C1 segment of cervical spinal cord (tissue), 14 donors: ENCODE results near the gene MVD.
"Not testable (repeated sequence)": the region's sequence is repeated elsewhere in the genome, so short reads cannot be mapped to it uniquely, and the experiment has no call there.

Experiments
- DNase-seq, 14 donors: peaks; one replicate each; lab custom pipeline; 2025; lab: John Stamatoyannopoulos, UW

The MVD gene

DNA sequence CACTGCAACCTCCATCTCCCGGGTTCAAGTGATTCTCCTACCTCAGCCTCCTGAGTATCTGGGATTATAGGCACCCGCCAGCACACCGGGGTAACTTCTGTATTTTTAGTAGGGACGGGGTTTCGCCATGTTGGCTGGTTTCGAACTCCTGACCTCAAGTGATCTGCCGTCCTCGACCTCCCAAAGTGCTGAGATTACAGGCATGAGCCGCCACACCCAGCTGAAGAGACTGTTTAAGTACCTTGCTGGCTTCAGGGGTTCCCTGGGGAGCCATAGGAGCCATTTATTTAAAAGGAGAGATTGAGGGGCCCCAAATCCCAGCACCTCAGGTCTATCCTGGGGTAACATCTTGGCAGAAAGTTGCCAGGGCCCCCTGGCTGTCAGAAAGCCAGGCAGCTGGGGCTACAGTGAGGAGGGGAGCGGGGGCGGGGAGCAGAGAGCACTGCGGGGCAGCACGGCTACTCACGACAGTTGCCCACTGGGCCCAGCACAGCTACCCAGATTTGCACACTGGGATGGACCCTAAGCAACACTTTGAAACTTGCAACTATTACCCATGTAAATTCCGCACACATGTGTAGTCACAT, 21.8 kb upstream of the MVD start:
- no peak for DNase-seq

DNA sequence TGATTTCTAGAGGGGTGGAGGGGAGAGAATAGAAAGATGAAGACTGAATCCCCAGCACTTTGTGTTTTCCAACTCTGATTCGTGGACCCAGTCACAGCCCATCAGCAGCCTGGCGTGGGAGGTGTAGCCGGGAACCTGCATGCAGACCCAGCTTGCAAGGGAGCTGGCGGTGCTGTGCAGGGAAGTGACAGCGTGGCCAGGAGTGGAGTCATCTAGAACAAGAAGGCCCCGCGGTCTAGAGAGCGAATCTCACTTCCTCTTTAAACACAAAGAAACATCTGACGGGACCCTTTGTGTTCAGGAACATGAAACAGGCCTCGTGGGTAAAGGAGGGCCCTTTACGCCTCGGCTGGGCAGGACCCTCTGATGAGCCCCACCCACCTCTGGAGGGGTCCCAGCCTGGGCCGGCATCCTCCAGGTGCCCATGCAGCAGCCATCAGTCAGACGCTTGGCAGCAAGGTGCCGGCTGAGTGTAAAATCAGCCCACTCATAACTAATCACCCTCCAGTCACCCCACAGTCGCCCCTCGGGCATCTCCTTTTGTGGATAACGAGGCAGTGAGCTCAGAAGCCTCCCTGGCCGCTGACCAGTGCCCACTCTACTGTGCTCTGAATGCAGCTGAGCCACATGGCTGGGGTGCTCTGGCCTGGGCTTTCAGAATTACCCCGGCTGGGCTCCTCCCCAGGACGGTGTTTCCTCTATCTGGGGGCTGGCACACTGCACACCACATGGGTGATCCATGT, 19.0 kb upstream of the MVD start:
- peak in 7 of 14 donors; percentile 12 to 57 (median 36) for DNase-seq

DNA sequence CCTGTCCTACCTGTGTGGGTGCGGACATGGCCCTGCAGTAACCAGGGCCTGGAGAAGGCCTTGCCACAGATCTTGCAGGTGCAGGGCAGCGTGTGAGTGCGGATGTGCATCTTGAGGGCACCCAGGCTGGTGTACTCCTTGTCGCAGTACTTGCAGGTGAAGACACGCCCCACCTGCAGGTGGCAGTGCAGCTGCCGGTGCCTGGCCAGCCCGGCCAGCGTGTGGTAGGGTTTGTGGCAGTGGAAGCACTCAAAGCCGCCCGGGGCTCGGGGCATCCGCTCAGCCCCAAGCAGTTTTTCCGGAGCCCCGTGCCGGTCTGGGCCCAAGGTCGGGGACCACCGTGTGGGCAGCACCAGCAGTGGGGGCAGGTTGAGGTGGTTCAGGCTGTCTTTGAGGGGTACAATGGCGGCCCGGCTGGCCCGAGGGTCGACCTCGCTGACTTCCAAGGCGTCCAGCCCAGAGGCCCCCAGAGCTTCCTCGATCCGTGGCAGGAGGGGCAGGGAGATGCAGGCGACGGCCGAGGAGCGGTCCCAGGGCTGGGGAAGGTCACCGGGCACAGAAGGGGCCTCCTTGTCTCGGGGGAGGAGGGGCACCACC, 18.3 kb upstream of the MVD start:
- peak in 1 of 14 donors; percentile 24 for DNase-seq

DNA sequence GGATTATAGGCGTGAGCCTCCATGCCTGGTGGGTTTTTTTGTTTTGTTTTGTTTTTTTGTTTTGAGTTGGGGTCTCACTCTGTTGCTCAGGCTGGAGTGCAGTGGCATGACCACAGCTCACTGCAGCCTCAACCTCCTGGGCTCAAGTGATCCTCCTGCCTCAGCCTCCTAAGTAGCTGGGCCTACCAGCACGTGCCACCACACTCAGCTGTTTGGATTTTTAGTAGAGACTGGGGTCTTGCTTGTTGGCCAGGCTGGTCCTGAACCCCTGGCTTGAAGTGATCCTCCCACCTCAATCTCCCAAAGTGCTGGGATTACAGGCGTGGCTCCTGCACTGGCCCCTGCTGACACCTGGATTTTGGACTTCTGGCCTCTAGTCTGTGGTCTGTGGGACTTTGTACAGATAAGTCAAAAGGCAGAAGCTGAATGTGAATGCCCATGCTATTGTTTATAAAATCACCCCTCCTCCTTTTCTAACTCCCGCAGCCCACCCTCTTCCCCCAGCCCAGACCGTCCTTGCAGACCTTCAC, 17.7 kb upstream of the MVD start:
- no peak for DNase-seq

DNA sequence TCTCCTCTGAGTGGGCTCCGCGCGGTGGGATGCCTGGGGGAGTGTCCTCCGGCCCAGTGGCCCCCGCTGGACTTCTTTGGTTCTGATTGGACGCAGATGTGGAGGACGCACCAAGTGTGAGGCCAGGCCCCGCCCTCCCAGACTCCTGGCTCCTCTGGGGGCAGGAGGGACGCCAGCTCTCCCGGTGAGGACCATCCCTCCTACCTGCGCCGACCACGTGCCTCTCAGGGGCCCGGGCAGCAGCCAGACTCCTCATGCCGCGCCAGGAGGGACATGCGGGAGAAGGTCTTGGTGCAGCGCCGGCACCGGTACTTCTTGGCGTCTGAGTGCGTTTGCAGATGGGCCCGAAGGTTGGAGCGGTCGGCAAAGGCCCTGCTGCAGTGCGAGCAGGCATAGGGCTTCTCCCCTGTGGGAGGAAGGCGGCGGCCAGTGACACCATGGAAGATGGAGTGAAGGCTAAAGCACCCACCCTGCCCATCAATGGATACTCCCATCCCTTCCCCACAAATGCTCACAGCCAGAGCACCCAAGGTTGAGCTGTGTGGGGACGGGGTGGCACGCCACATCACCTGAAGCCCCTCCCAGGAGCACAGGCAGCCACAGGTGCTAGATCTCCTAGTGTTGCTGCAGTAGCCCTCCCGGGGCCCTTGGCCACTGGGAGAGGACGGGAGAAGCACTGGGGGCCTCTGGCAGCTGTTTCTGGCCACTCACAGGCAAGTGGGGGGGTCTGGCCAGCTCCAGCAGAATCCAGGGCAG, 15.5 kb upstream of the MVD start:
- DNase-seq = peak in 2 of 14 donors; percentile 23 to 45

DNA sequence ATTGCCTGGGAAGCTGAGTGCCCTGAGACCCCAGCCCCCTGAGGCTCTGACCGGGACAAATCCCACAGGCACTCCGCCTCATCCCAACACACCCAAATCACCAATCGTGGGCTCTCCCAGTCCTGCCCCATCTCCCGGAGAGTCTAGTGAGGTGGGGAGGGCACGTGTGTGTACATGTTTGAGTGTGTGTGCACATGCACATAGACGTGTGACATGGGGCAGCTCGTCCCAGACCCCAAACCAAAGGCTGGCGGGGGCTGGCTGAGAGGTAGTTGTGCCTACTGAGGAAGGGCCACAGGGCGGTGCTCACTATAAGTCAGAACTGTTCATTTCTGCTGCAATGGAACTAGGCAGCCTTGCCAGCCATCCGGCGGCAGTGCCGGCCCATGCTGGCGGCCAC, 14.8 kb upstream of the MVD start:
- DNase-seq = peak in 1 of 14 donors; percentile 45

DNA sequence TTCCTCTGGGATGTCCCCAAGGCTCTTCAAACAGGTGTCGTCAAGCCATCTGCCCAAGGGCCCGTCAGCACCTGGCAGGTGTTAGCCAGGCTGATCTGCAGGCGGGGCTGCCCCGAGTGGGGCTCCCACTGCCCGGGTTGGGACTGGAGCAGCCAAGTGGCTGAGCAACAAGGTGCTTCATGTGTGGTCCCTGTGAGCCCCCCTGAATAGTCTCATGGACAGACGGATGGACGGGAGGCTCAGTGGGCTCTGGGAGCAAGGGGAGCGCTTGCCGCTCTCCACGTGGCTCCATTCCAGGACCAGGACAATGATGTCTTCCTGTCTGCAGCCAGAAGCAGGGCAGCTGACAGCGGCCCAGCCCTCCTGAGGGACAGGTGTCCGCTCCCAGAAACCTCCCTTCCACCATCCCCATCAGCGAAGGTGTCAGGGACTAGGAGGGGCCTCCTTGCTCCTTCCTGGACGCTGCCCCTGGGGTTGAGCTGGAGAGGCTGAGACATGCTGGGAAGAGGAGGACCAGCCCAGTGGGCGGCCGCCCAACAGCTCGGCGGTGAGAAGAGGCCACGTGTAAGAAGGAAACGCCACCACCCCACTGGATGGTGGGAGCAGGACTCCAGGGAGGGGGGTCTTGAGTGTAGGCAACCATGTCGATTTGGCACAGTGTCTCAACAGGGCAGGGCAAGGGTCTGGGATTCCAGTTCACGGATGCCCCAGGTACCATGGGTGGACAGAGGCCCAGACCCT, 13.8 kb upstream of the MVD start:
- DNase-seq = peak in 1 of 14 donors; percentile 26

DNA sequence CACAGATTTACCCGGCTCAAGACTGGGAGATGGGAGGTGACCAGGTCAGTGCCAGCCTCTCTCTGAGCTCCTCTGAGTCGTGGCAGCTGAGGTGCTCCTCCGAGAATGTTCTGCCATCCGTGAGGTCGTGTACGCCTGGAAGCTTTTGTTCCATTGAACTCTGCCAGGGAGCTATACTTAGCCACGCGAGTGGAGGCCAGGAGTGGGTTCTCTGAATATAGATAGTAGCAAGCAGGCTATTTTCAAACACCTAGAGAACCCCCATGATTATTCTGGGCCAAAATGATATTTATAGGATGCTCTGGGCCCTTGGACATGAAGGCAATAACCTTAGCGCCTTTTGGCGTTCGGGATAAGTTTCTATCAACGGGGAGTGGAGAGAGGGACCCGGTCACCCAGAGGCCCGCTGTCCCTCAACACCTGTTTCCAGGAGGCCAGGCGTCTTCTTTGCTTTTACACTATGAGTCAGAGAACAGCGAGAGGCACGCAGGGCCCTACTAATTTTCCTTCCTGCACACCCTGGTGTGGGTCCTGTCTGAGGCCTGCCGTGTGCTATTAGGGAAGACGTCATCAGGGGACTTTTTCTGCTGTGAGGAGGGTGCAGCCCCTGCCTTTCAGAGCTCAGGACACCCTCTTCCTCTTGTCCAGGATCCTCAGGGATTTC, 11.0 kb upstream of the MVD start:
- DNase-seq = no peak

DNA sequence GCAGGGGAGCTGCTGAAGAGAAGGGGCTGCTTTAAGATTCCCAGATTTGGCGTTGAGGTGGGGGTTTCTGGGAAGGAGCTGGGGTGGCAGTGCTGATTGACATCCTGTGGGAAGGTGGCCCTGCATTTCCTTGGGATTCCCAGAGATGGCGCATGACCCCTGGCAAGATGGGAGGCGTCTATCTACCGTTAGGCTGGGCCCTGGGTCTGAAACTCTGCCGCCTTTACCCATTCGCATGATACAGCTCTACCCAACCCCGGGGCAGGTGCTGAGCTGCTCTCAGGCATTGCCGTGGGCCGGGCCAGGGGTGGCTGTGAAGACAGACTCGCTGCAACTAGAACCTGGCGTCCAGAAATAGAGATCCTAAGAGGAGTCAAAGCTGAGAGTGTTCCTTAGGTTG, 9.9 kb upstream of the MVD start:
- no peak for DNase-seq

DNA sequence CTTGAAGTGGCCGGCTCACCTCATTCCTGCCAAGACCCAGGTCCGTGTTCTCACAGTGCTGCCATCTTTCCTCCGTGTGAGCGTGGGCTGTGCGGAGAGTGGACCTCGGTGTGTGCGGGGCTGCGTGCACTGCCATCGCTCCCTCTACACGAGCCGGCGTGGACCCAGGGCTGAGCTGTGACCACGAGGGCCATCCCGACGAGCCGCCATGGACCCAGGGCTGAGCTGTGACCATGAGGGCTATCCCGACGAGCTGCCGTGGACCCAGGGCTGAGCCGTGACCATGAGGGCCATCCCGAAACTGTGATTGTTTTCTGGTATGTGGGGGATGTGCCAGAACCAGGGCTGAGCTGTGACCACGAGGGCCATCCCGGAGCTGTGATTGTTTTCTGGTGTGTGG, 8.9 kb upstream of the MVD start:
- DNase-seq = no peak

DNA sequence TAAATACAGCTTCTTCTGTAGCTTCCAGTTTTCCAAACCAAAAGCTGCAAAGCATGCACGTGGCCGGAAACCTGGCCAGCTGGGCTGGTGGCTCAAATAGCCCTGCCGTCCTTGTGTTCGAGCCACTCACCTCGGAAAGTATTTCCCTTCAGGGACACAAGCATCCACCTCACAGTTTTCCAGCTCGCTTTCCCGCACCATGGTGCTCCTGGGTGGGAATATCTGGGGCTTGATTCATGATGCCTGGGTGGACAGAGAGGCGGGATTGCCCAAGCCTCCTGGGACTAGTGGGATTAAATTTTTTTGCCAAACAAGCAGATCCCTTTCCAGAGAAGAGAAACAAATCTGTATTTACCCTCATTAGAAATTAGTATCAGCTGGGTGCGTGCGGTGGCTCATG, 7.1 kb upstream of the MVD start:
- no peak for DNase-seq

DNA sequence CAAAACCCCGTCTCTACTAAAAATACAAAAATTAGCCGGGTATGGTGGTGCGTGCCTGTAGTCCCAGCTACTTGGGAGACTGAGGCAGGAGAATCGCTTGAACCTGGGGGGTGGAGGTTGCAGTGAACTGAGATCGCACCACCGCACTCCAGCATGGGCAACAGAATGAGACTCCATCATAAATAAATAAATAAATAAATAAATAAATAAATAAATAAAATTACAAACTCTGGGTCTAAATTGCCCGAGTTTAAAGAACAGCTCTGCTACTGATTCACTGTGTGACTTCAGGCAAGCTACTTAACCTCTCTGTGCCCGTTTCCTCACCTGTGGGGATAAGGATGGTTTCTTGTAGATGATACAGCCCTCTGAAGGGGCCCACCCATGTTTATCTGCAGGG, 6.6 kb upstream of the MVD start:
- not testable (repeated sequence) for DNase-seq

DNA sequence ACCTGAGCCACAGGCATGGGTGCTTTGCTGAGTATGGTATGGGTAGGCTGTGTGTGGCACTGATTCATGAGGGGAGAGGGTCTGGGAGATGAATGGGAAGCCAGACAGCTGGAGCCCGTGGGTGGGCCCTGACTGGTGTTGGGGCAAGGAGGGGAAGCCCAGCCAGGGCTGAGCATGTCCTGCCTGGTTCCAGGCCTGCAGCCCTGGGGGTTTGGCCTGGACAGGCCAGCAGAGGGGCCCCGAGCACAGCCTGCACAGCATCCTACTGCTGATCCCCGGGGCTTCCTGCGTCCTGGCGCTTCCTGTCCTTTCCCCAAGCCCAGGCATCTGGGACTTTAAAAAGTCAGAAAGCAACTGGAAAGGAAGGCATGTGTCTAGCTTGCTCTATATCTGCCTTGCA, 4.6 kb upstream of the MVD start:
- no peak for DNase-seq

DNA sequence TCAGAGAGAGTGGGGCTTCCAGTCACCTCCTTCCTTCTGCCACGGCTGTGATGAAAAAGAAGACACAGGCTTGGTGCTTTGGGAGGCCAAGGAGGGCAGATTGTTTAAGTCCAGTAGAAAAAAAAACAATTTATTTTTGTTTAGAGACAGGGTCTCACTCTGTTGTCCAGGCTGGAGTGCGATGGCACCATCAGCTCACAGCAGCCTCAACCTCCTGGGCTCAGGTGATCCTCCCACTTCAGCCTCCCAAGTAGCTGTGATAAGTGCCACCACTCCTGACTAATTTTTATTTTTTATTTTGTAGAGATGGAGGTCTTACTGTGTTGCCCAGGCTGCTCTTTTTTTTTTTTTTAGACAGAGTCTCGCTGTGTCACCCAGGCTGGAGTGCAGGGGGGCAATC, 2.7 kb upstream of the MVD start:
- no peak for DNase-seq

DNA sequence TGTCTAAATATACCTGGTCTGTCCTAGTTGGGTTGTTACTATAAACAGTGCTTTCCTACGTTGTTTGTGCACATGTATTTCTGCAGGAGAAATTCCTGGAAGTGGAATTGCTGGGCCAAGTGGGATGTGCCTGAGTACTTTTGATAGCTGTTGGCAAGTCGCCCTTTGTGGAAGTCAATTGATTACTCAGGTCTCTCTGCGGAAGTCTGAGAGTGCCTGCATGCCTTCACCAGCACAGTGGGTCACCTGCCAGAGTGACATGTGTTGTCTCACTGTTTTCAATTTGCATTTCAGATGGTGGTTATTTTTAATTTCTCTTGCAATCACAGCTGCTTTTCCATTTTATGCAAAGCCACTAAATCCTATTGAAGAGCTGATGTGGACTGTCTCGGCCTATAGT, 2.3 kb upstream of the MVD start:
- no peak for DNase-seq

DNA sequence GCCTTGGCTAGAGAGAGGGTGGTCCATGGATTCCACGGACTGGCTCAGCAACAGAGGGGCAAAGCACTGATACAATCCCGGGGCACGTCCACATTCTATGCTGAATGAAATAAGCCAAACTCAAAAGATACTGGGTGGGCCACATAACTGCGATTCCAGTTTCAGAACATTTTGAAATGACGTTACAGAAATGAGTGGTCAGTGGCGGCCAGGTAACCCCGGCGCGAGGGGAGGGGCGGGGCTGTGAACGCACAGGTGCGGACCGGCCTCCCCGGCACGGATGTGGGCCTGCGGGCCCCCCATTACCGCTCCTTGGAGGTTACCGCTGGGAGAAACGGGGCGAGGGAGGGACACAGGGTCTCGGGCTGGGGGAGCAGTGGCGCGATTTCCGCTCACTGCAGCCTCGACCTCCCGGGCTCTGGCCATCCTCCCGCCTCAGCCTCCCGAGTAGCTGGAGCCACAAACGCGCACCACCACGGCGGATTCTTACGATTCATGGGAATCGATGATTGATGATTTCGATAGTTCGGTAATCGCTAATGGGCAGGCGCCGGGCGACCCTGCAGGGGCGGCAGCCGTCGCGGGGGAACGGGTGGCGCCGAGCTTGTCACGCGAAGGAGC, 559 bp downstream of the MVD start:
- peak in 1 of 14 donors; percentile 42 for DNase-seq

DNA sequence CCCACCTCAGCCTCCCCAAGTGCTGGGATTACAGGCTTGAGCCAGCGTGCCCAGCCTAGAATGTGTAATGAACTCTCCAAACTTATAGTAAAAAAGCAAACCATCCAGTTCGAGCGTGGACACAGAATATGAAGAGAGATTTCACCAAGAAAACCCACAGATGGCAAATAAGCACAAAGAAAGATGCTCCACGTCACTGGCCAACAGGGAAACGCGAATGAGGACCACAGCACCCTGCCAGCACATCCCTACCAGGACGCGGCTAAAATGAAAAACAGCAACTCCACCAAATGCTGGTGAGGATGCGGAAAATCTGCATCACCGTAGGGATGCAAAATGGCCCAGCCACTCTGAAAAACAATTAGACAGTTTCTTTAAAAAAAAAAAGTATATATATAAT, 1.4 kb downstream of the MVD start:
- no peak for DNase-seq

DNA sequence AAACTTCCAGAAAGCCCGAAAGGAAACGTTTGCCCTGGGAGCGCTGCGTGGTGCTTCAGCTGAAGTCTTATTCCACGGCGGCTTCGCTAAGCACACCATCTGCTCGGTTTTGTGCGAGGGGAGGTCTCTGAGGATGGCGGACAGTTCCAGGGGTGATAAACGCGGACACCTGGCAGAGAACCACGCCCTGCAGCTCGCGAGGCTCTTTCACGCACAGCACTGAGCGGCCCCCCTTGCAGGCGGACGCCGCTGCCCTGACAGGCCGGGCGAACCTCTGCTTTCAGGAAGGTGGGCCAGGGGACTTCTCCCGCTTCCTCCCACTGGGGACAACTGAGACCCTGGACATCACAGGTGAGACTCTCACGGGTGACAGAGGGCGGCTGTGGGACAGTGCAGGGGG, 3.7 kb downstream of the MVD start:
- no peak for DNase-seq

DNA sequence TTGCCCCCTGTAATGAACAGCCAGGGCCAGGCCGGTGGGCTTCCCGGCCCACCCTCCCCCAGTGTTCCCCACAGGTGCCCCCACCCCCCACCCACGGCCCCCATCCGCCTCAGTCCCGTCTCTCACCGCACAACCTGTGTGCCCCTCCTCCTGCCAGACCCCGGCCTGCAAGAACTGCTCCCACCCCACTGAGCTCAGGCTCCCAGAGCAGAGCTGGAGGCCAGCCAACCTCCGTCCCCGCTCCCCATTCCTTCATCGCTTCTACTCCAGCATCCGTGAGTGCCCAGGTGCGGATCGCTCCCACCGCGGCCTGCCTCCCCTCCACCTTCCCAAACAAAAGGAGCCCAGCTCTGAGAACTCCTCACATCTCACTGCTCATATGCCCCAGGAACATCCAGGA, 4.2 kb downstream of the MVD start:
- no peak for DNase-seq

DNA sequence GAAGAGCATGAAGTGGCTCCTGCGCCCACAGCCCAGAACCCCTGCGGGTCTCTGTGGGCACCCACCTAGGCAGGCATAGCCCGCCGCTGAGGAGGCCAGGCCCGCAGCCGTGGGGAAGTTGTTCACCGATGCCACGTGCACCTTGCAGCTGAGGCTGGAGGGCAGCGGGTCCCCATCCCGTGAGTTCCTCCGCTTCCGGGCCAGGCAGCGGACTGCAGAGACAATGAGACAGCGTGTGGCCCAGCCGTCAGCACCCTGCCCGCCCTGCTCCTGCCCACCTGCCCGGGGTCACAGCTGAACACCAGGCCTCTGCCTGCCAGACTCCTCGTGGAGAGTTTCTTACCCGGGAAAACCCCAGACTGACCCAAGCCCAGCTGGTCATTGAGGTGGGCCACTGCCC, 5.5 kb downstream of the MVD start:
- DNase-seq = no peak
